ENCODE data around the gene ATP9B. TPM values are rescaled to one million over a fixed set of nuclear protein-coding genes. Genes with fewer than 3 reads are reported as not detected.

Gene ATP9B
- total and polyA plus RNA-seq, 2 donors from 2014 or later, result 10.0 to 48.2 TPM

- FAIRE-seq (no peak), DNase-seq (no peak)
- H3K4me1 ChIP-seq (ENCODE audit: control insufficient read depth in 2 of 3, insufficient read depth in 2 of 3, low read depth in 1 of 3, low read length in 3 of 3), result no peaks in the 10 kb centered on the region
- H3K9ac ChIP-seq (ENCODE audit: low read length in 3 of 3), result no peak overlapping the region
- H3K9me3 ChIP-seq (ENCODE audit: control insufficient read depth in 2 of 3, insufficient read depth in 1 of 3, low read length in 3 of 3), result no peaks in the 10 kb centered on the region
- H3K27ac ChIP-seq (ENCODE audit: low read depth in 2 of 2, low read length in 2 of 2), result no peak overlapping the region
- intact Hi-C loops (cut with DNase I), result no loop called here
- H3K4me3 ChIP-seq (ENCODE audit: low read length in 3 of 3), result no peak overlapping the region
- H3K36me3 ChIP-seq (ENCODE audit: control insufficient read depth in 2 of 3, insufficient read depth in 3 of 3, low read length in 3 of 3), result peaks cover 3 to 10% (median 8%) of the 10 kb centered on the region in 3 donors
- no peaks in the 10 kb centered on the region for H3K27me3 ChIP-seq (ENCODE audit: control insufficient read depth, insufficient read depth, low read length)
- TF ChIP-seq, protein P1, sequence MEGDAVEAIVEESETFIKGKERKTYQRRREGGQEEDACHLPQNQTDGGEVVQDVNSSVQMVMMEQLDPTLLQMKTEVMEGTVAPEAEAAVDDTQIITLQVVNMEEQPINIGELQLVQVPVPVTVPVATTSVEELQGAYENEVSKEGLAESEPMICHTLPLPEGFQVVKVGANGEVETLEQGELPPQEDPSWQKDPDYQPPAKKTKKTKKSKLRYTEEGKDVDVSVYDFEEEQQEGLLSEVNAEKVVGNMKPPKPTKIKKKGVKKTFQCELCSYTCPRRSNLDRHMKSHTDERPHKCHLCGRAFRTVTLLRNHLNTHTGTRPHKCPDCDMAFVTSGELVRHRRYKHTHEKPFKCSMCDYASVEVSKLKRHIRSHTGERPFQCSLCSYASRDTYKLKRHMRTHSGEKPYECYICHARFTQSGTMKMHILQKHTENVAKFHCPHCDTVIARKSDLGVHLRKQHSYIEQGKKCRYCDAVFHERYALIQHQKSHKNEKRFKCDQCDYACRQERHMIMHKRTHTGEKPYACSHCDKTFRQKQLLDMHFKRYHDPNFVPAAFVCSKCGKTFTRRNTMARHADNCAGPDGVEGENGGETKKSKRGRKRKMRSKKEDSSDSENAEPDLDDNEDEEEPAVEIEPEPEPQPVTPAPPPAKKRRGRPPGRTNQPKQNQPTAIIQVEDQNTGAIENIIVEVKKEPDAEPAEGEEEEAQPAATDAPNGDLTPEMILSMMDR (IDR thresholded peaks at IDR 0.05; ENCODE audit: borderline replicate concordance, extremely low read depth, insufficient read depth), result no peak
These were observed 142.7 kb downstream of the ATP9B start for GRCh38 chr18:79211844-79212243.

DNA sequence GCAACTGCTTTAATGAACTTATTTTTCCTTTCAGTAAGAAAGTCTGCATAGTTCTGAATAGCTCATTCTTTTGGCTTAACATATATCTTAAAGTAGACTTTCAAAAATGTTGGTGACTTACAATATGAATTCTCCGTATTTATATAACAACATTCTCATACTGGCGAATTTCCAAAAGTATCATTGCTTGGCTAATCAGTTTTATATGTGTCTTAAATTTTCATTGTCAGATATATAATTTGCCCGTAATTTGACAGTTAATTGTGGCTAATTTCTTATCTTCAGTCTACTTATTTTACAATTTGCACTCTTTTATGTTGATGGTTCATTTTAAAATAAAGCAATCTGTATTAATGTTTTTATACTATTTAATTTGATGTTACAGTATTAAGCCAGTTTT is 144.9 kb downstream of the ATP9B start:
- intact Hi-C loops (cut with DNase I), result no loop called here
- H3K27me3 ChIP-seq (ENCODE audit: control insufficient read depth, insufficient read depth, low read length), result no peaks in the 10 kb centered on the region
- TF ChIP-seq, protein P1 (IDR thresholded peaks at IDR 0.05; ENCODE audit: borderline replicate concordance, extremely low read depth, insufficient read depth), result no peak
- H3K4me3 ChIP-seq (ENCODE audit: low read length in 3 of 3), result no peak overlapping the region
- peaks cover 0 to 6% (median 2%) of the 10 kb centered on the region in 3 donors for H3K36me3 ChIP-seq (ENCODE audit: control insufficient read depth in 2 of 3, insufficient read depth in 3 of 3, low read length in 3 of 3)
- DNase-seq (no peak), FAIRE-seq (no peak)
- H3K9me3 ChIP-seq (ENCODE audit: control insufficient read depth in 2 of 3, insufficient read depth in 1 of 3, low read length in 3 of 3), result no peaks in the 10 kb centered on the region
- no peaks in the 10 kb centered on the region for H3K4me1 ChIP-seq (ENCODE audit: control insufficient read depth in 2 of 3, insufficient read depth in 2 of 3, low read depth in 1 of 3, low read length in 3 of 3)
- no peak overlapping the region for H3K27ac ChIP-seq (ENCODE audit: low read depth in 2 of 2, low read length in 2 of 2)
- H3K9ac ChIP-seq (ENCODE audit: low read length in 3 of 3), result no peak overlapping the region

GRCh38 chr18:79216176-79216575 is 147.0 kb downstream of the ATP9B start:
- intact Hi-C loops (cut with DNase I), result no loop called here
- FAIRE-seq (no peak), DNase-seq (no peak)
- H3K27ac ChIP-seq (ENCODE audit: low read depth in 2 of 2, low read length in 2 of 2), result no peak overlapping the region
- no peaks in the 10 kb centered on the region for H3K9me3 ChIP-seq (ENCODE audit: control insufficient read depth in 2 of 3, insufficient read depth in 1 of 3, low read length in 3 of 3)
- TF ChIP-seq, protein P1 (IDR thresholded peaks at IDR 0.05; ENCODE audit: borderline replicate concordance, extremely low read depth, insufficient read depth), result no peak
- H3K27me3 ChIP-seq (ENCODE audit: control insufficient read depth, insufficient read depth, low read length), result no peaks in the 10 kb centered on the region
- peaks cover 0 to 6% (median 2%) of the 10 kb centered on the region in 3 donors for H3K36me3 ChIP-seq (ENCODE audit: control insufficient read depth in 2 of 3, insufficient read depth in 3 of 3, low read length in 3 of 3)
- no peak overlapping the region for H3K9ac ChIP-seq (ENCODE audit: low read length in 3 of 3)
- H3K4me1 ChIP-seq (ENCODE audit: control insufficient read depth in 2 of 3, insufficient read depth in 2 of 3, low read depth in 1 of 3, low read length in 3 of 3), result no peaks in the 10 kb centered on the region
- H3K4me3 ChIP-seq (ENCODE audit: low read length in 3 of 3), result no peak overlapping the region

- TF ChIP-seq, protein P1 (IDR thresholded peaks at IDR 0.05; ENCODE audit: borderline replicate concordance, extremely low read depth, insufficient read depth), result no peak
- Histone ChIP-seq H3K27ac (ENCODE audit: low read depth in 2 of 2, low read length in 2 of 2) (no peak overlapping the region), H3K27me3 (ENCODE audit: control insufficient read depth, insufficient read depth, low read length) (no peaks in the 10 kb centered on the region), H3K9ac (ENCODE audit: low read length in 3 of 3) (no peak overlapping the region), H3K4me3 (ENCODE audit: low read length in 3 of 3) (no peak overlapping the region), H3K9me3 (ENCODE audit: control insufficient read depth in 2 of 3, insufficient read depth in 1 of 3, low read length in 3 of 3) (no peaks in the 10 kb centered on the region), H3K36me3 (ENCODE audit: control insufficient read depth in 2 of 3, insufficient read depth in 3 of 3, low read length in 3 of 3) (peaks cover 0 to 6% (median 2%) of the 10 kb centered on the region in 3 donors), H3K4me1 (ENCODE audit: control insufficient read depth in 2 of 3, insufficient read depth in 2 of 3, low read depth in 1 of 3, low read length in 3 of 3) (no peaks in the 10 kb centered on the region)
- FAIRE-seq, result no peak
- DNase-seq, result no peak
- intact Hi-C loops (cut with DNase I), result no loop called here
These were observed 148.9 kb downstream of the ATP9B start for GRCh38 chr18:79217979-79218604.
